Smooth muscle cell (in vitro differentiated cells): ENCODE data around the gene VTN. TPM values are rescaled to one million over a fixed set of nuclear protein-coding genes. Genes with fewer than 3 reads are reported as not detected.

ENCODE experiments used
- DNase-seq: peaks from one replicate; lab custom pipeline; 2025; ENCODE audit not compliant: unreplicated experiment; lab: John Stamatoyannopoulos, UW
- H2AFZ ChIP-seq: fragments of 200-600 bp; sonication (generic); 2 replicates; pipeline ENCODE4 v1.6.0; 2016; ENCODE audit warnings: antibody characterized with exemption, low read depth, mild to moderate bottlenecking
- H3F3A ChIP-seq: fragments of 200-600 bp; sonication (generic); 2 replicates; pipeline ENCODE4 v1.6.0; 2017; ENCODE audit warnings: antibody characterized with exemption, low read depth
- H3K27ac ChIP-seq: fragments of 200-600 bp; sonication (generic); 2 replicates; pipeline ENCODE4 v1.5.1; 2016; ENCODE audit warnings: low read depth, mild to moderate bottlenecking
- H3K27me3 ChIP-seq: fragments of 200-600 bp; sonication (generic); 2 replicates; pipeline ENCODE4 v1.6.1; 2016; ENCODE audit warnings: low read depth, mild to moderate bottlenecking
- H3K36me3 ChIP-seq: fragments of 200-600 bp; sonication (generic); 2 replicates; pipeline ENCODE4 v1.5.1; 2016; ENCODE audit warnings: low read depth
- H3K4me1 ChIP-seq: fragments of 200-600 bp; sonication (generic); 2 replicates; pipeline ENCODE4 v1.5.1; 2016; ENCODE audit warnings: low read depth
- H3K4me2 ChIP-seq: fragments of 200-600 bp; sonication (generic); 2 replicates; pipeline ENCODE4 v1.6.0; 2016; ENCODE audit warnings: mild to moderate bottlenecking
- H3K4me3 ChIP-seq: fragments of 200-600 bp; sonication (generic); 2 replicates; pipeline ENCODE4 v1.5.1; 2016; ENCODE audit warnings: mild to moderate bottlenecking
- H3K79me2 ChIP-seq: fragments of 200-600 bp; sonication (generic); 2 replicates; pipeline ENCODE4 v1.6.0; 2016; ENCODE audit warnings: low read depth, mild to moderate bottlenecking
- H3K9ac ChIP-seq: fragments of 200-600 bp; sonication (generic); 2 replicates; pipeline ENCODE4 v1.6.0; 2016; ENCODE audit warnings: low read depth
- H3K9me3 ChIP-seq: fragments of 200-600 bp; sonication (generic); replicated peaks from 2 replicates; pipeline ENCODE4 v1.5.1; 2016; ENCODE audit warnings: low read depth
- H4K20me1 ChIP-seq: fragments of 200-600 bp; sonication (generic); 2 replicates; pipeline ENCODE4 v1.6.0; 2016; ENCODE audit warnings: low read depth
- WGBS: methylation state at CpG from one replicate; pipeline ENCODE4 v1.1.7; 2016; ENCODE audit warnings: low lambda C conversion rate; 5-methylcytosine and 5-hydroxymethylcytosine counted together
- polyA plus RNA-seq: library from polyadenylated mRNA; unstranded; fragments of >200 nt; fragmentation: Nextera tagmentation; extraction: Ambion mirVana; gene quantifications from 2 replicates; pipeline ENCODE4 v1.2.1, GENCODE V29; 2016
- total RNA-seq: library from RNA; depleted of rRNA; stranded (reverse); fragments of >200 nt; gene quantifications from 2 replicates; pipeline ENCODE4 v1.2.3, GENCODE V29; 2014
- TF ChIP-seq, protein P1 (sequence below): fragments of 200-600 bp; sonication (generic); IDR thresholded peaks from 2 replicates; pipeline ENCODE4 v1.5.1; 2017; ENCODE audit warnings: borderline replicate concordance, mild to moderate bottlenecking, antibody characterized with exemption; ENCODE audit not compliant: insufficient read depth, poor library complexity, severe bottlenecking

VTN gene
- total and polyA plus RNA-seq, 2 experiments from 2014 or later = 60.3 to 90.3 TPM

DNA sequence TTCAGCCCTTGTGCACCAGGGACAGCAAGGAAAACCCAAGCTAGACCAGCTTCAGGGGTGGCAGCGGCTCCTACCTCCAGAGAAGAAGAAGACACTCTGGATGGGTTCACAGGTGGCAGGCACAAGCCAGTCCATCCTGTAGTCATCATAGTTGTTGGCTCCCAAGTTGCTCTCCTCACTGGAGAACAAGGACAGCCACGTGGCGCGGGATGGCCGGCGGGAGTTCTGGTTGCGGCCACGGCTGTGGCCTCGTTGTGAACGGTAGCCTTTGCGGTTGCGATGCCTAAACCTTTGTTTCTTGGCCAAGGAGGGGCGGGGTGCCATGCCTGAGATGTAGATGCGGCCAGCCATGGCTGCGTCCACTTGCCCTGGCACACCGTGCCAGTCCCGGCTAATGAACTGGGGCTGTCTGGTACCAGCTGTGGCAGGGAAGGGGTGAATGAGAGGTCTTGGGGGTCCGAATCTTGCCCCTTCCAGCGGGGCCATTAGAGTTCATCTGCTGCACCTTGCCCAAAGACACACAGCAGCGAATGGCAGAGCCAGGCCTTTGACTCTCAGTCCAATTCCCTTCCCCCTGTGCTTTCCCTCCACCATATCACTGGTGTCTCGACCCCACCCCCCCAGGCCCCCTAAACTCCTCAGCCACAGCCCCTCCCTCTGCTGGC is 2.3 kb downstream of the VTN start:
- H3F3A ChIP-seq = no peaks in the 10 kb centered on the region
- TF ChIP-seq, protein P1, sequence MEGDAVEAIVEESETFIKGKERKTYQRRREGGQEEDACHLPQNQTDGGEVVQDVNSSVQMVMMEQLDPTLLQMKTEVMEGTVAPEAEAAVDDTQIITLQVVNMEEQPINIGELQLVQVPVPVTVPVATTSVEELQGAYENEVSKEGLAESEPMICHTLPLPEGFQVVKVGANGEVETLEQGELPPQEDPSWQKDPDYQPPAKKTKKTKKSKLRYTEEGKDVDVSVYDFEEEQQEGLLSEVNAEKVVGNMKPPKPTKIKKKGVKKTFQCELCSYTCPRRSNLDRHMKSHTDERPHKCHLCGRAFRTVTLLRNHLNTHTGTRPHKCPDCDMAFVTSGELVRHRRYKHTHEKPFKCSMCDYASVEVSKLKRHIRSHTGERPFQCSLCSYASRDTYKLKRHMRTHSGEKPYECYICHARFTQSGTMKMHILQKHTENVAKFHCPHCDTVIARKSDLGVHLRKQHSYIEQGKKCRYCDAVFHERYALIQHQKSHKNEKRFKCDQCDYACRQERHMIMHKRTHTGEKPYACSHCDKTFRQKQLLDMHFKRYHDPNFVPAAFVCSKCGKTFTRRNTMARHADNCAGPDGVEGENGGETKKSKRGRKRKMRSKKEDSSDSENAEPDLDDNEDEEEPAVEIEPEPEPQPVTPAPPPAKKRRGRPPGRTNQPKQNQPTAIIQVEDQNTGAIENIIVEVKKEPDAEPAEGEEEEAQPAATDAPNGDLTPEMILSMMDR = no peak
- H3K9ac ChIP-seq = no peak overlapping the region
- H3K27me3 ChIP-seq = no peaks in the 10 kb centered on the region
- no peaks in the 10 kb centered on the region for H3K9me3 ChIP-seq
- peaks cover 6% of the 10 kb centered on the region for H4K20me1 ChIP-seq
- H3K36me3 ChIP-seq = no peaks in the 10 kb centered on the region
- no peak overlapping the region for H3K4me3 ChIP-seq
- H3K27ac ChIP-seq = no peak overlapping the region
- no peak overlapping the region for H2AFZ ChIP-seq
- no peak overlapping the region for H3K4me2 ChIP-seq
- DNase-seq = no peak
- H3K4me1 ChIP-seq = peaks cover 19% of the 10 kb centered on the region
- 93% methylated on average over 18 of the region's 21 CpGs for WGBS
- peaks cover 2% of the 10 kb centered on the region for H3K79me2 ChIP-seq

DNA sequence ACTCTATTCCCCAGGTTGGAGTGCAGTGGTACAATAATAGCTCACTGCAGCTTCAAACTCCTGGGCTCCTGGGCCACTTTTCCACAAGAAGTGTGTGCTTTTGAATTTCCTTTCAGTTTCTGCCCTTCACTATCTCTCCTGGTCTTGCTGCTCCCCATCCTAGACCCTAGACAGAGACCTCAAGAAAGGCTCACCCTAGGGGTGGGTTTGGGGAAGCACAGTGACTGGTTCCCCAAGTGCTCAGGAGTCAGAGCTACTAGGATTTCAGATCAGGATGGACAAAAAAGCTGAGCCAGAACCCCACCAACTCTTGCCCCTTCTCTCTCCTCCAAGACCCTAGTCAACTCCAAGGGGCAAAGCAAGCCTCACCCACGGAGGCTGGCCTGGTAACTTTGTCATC is 3.5 kb downstream of the VTN start:
- Histone ChIP-seq H3K27ac (no peak overlapping the region), H3K4me1 (peaks cover 14% of the 10 kb centered on the region), H3K4me2 (no peak overlapping the region), H3K9ac (no peak overlapping the region), H3K79me2 (no peaks in the 10 kb centered on the region), H3K9me3 (no peaks in the 10 kb centered on the region), H3K4me3 (no peak overlapping the region), H3F3A (no peaks in the 10 kb centered on the region), H3K36me3 (peaks cover under 1% of the 10 kb centered on the region), H4K20me1 (no peaks in the 10 kb centered on the region), H2AFZ (no peak overlapping the region), H3K27me3 (no peaks in the 10 kb centered on the region)
- WGBS = 80% methylated on average over 1 of the region's 1 CpG
- no peak for DNase-seq
- TF ChIP-seq, protein P1 = no peak

DNA sequence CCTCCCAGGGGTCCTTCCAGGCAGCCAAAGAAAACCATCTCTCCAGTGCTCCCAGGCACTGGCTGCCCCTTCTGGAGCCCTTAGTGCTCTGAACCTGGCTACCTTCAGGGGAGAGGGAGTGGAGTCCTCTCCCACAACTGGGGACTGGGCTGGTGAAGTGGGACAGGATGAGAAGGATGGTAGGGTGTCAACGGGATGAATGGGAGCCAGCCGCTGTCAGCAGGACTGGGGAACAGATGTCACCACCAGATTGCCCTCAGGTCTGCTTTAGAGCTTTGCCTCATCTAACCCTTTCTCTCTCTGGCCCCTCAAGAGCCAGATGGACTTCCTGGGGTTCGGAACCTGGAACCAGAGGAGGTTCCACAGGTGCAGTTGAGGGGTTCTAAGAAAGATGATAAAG is 4.6 kb downstream of the VTN start:
- 91% methylated on average over 3 of the region's 3 CpGs for WGBS

More for the DNA sequence above, 4.6 kb downstream of the VTN start:
- Histone ChIP-seq H4K20me1 (no peaks in the 10 kb centered on the region), H3K4me2 (no peak overlapping the region), H3K4me3 (no peak overlapping the region), H2AFZ (no peak overlapping the region), H3K79me2 (no peaks in the 10 kb centered on the region), H3K27ac (no peak overlapping the region), H3K4me1 (peaks cover 8% of the 10 kb centered on the region), H3K27me3 (no peaks in the 10 kb centered on the region), H3K9me3 (no peaks in the 10 kb centered on the region), H3K9ac (no peak overlapping the region), H3K36me3 (peaks cover 5% of the 10 kb centered on the region), H3F3A (no peaks in the 10 kb centered on the region)
- DNase-seq = no peak
- TF ChIP-seq, protein P1 = no peak
